OCI-LY1 (cell line): Measurements from ENCODE around the gene DEGS1.

Experiments
- EZH2 ChIP-seq: fragments of 200-600 bp; sonication (generic), shearing (Covaris generic); IDR thresholded peaks from 2 replicates; pipeline ENCODE4 v1.8.0; 2017; ENCODE audit warnings: borderline replicate concordance, mixed run types, mild to moderate bottlenecking, antibody characterized with exemption, low read length, moderate library complexity, mixed read lengths
- TF ChIP-seq, protein P1 (sequence below): fragments of 200-600 bp; sonication (generic), shearing (Covaris generic); IDR thresholded peaks from 2 replicates; pipeline ENCODE4 v1.5.1; 2017; ENCODE audit warnings: mild to moderate bottlenecking, antibody characterized with exemption, low read length, moderate library complexity, mixed read lengths

DNA sequence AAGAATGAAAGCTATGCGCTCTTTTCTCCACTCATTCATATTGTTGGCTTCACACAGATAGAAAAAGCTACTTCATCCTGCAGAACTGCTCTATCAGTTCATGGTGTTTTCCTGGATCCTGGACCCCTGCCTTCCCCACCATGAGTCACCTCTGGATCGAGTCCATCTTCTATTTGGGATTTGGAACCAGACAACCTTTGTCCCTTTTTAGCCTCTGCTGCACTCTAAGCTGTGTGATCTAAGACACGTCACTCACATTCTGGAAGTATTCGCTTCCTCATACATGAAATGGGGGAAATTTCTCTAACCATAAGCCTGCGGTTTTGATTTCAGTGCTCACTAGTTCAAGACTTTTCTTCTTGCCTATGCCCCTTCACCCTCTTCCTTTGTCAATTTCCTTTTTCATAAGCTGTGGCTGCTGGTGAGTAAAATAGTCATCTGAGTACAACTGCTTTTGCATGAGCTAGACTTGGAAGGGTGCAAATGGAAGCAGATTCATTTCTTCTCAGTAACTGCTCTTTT lies 14.1 kb upstream of the DEGS1 start:
- TF ChIP-seq, protein P1, sequence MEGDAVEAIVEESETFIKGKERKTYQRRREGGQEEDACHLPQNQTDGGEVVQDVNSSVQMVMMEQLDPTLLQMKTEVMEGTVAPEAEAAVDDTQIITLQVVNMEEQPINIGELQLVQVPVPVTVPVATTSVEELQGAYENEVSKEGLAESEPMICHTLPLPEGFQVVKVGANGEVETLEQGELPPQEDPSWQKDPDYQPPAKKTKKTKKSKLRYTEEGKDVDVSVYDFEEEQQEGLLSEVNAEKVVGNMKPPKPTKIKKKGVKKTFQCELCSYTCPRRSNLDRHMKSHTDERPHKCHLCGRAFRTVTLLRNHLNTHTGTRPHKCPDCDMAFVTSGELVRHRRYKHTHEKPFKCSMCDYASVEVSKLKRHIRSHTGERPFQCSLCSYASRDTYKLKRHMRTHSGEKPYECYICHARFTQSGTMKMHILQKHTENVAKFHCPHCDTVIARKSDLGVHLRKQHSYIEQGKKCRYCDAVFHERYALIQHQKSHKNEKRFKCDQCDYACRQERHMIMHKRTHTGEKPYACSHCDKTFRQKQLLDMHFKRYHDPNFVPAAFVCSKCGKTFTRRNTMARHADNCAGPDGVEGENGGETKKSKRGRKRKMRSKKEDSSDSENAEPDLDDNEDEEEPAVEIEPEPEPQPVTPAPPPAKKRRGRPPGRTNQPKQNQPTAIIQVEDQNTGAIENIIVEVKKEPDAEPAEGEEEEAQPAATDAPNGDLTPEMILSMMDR: no peak
- TF ChIP-seq EZH2: no peak
